K562 (cell line): ENCODE measurements around the gene CYSRT1. TPM values are rescaled to one million over a fixed set of nuclear protein-coding genes. Genes with fewer than 3 reads are reported as not detected.
A peak's percentile ranks its signal among the peaks of the same experiment; 100 is the strongest.

Experiments used
- BCL6 ChIP-seq: fragments of 250-450 bp; sonication (Bioruptor Pico); IDR thresholded peaks from 2 replicates; pipeline ENCODE4 v1.4.0; 2020
- CBFA2T2 ChIP-seq: fragments of 450-650 bp; conservative IDR thresholded peaks from 2 replicates; pipeline ENCODE4 v1.6.1; 2017; ENCODE audit warnings: mild to moderate bottlenecking
- CXXC5 ChIP-seq: fragments of 250-450 bp; sonication (Bioruptor Pico); IDR thresholded peaks from 2 replicates; pipeline ENCODE4 v1.8.0; 2022; ENCODE audit warnings: inconsistent platforms, mild to moderate bottlenecking, moderate library complexity
- ELF2 ChIP-seq: fragments of 250-450 bp; sonication (Bioruptor Pico); IDR thresholded peaks from 2 replicates; pipeline ENCODE4 v1.5.0; 2021; ENCODE audit warnings: mild to moderate bottlenecking
- GATAD2B ChIP-seq: fragments of 450-650 bp; IDR thresholded peaks from 2 replicates; pipeline ENCODE4 v1.6.1; 2017; ENCODE audit warnings: mild to moderate bottlenecking, borderline replicate concordance
- HCFC1 ChIP-seq: IDR thresholded peaks from 2 replicates; pipeline ENCODE4 v1.6.1; 2012; ENCODE audit warnings: low read depth, low read length, improper control_type of control experiment
- HDGF ChIP-seq: fragments of 450-650 bp; IDR thresholded peaks from 2 replicates; pipeline ENCODE4 v1.6.1; 2016
- MCM7 ChIP-seq, 2 experiments: fragments of 450-650 bp; IDR thresholded peaks; 2 replicates each; pipeline ENCODE4 v1.6.1; 2016 to 2018
- NFYB ChIP-seq: IDR thresholded peaks from 2 replicates; pipeline ENCODE4 v1.6.1; 2011; ENCODE audit warnings: mild to moderate bottlenecking, moderate library complexity; ENCODE audit not compliant: insufficient read length; ENCODE audit errors: extremely low read depth
- POLR2H ChIP-seq: IDR thresholded peaks from 2 replicates; pipeline ENCODE4 v1.6.1; 2016; ENCODE audit warnings: missing genetic modification characterization, low read depth, mild to moderate bottlenecking, control low read depth, missing compliant biosample characterization, moderate library complexity
- SRSF3 ChIP-seq: fragments of 200-400 bp; formaldehyde crosslinking; IDR thresholded peaks from 2 replicates; pipeline ENCODE4 v1.6.1; 2016; ENCODE audit warnings: mild to moderate bottlenecking, low read length, moderate library complexity; ENCODE audit not compliant: insufficient read depth
- SRSF9 ChIP-seq: fragments of 200-400 bp; formaldehyde crosslinking; IDR thresholded peaks from 2 replicates; pipeline ENCODE4 v1.6.1; 2017; ENCODE audit warnings: low read depth, low read length, borderline replicate concordance
- THRB ChIP-seq: fragments of 450-650 bp; formaldehyde crosslinking; conservative IDR thresholded peaks from 2 replicates; pipeline ENCODE4 v1.4.0; 2022; ENCODE audit warnings: mild to moderate bottlenecking, missing genetic modification characterization
- XRCC5 ChIP-seq: fragments of 200-400 bp; formaldehyde crosslinking; IDR thresholded peaks from 2 replicates; pipeline ENCODE4 v1.6.1; 2017; ENCODE audit warnings: low read depth, mild to moderate bottlenecking, low read length
- ZBTB7A ChIP-seq: IDR thresholded peaks from 2 replicates; pipeline ENCODE4 v1.6.1; 2011; ENCODE audit warnings: low read depth, mild to moderate bottlenecking, low read length, moderate library complexity, borderline replicate concordance; ENCODE audit not compliant: control insufficient read depth
- ZKSCAN3 ChIP-seq: fragments of 250-450 bp; sonication (Bioruptor Pico); IDR thresholded peaks from 2 replicates; pipeline ENCODE4 v1.4.0; 2020
- ZNF324 ChIP-seq: fragments of 250-450 bp; sonication (Bioruptor Pico); IDR thresholded peaks from 2 replicates; pipeline ENCODE4 v1.4.0; 2020; ENCODE audit warnings: mild to moderate bottlenecking
- ZNF511 ChIP-seq: sonication (generic); formaldehyde crosslinking; IDR thresholded peaks from 2 replicates; pipeline ENCODE4 v1.8.0; 2022; ENCODE audit warnings: mild to moderate bottlenecking, missing genetic modification reagents
- polyA plus RNA-seq, 8 experiments: library from polyadenylated mRNA; depleted of rRNA in 4 of 8; stranded (reverse) in 5 of 8; unstranded in 3 of 8; fragments of >200 nt; fragmentation: Nextera tagmentation in 2 of 8; fragmentation: Illumina TruSeq in 1 of 8; extraction: Ambion mirVana in 2 of 8; extraction: Trizol in 1 of 8; gene quantifications; 2 replicates each; pipeline versions ENCODE4 v1.2.1 to v1.2.3, GENCODE V29; 2011 to 2014; ENCODE audit warnings: inconsistent platforms in 1 of 8, missing spikeins in 1 of 8
- total RNA-seq, 7 experiments: library from RNA; depleted of rRNA in 6 of 7; stranded (reverse); fragments of >200 nt in 6 of 7; fragmentation: Illumina TruSeq in 2 of 7; extraction: Trizol in 2 of 7; gene quantifications; 2 replicates each; pipeline versions ENCODE4 v1.2.1 to v1.2.3, GENCODE V29; 2011 to 2021; ENCODE audit warnings: low replicate concordance in 1 of 7
- TF ChIP-seq, protein P1 (sequence below): fragments of 450-650 bp; formaldehyde crosslinking; IDR thresholded peaks from 2 replicates; pipeline ENCODE4 v1.4.0; 2022; ENCODE audit warnings: missing genetic modification characterization
- TF ChIP-seq, protein P2 (sequence below): fragments of 450-650 bp; IDR thresholded peaks from 2 replicates; pipeline ENCODE4 v1.7.1; 2018; ENCODE audit warnings: mild to moderate bottlenecking, low read depth; ENCODE audit not compliant: partially characterized antibody
- TF ChIP-seq, protein P3 (sequence below), 2 experiments: IDR thresholded peaks; 2 replicates each; pipeline ENCODE4 v1.6.1; 2011; ENCODE audit warnings: borderline replicate concordance in 1 of 2, control low read depth in 1 of 2, low read depth in 1 of 2, low read length in 1 of 2, mild to moderate bottlenecking in 1 of 2, mixed read lengths in 1 of 2, moderate library complexity in 1 of 2; ENCODE audit not compliant: insufficient read depth in 1 of 2, insufficient read length in 1 of 2, poor library complexity in 1 of 2, severe bottlenecking in 1 of 2; ENCODE audit errors: extremely low read depth in 1 of 2

Gene CYSRT1
- total and polyA plus RNA-seq, 9 of the 15 experiments (the other 6 are each of a cell fraction or from before 2014, with no cell fraction given) = 0.04 to 1.4 (median 0.42) TPM; not detected in 3

- TF ChIP-seq SRSF3 = no peak
- TF ChIP-seq ZNF511 (CRISPR knock-in tag) = 0 out of 2 replicates have a peak, but pooled peaks have one; percentile 42
- no peak for TF ChIP-seq THRB (CRISPR knock-in tag)
- TF ChIP-seq HDGF = peak; percentile 92; the same call in 1 of the 2 replicates
- TF ChIP-seq, protein P1, sequence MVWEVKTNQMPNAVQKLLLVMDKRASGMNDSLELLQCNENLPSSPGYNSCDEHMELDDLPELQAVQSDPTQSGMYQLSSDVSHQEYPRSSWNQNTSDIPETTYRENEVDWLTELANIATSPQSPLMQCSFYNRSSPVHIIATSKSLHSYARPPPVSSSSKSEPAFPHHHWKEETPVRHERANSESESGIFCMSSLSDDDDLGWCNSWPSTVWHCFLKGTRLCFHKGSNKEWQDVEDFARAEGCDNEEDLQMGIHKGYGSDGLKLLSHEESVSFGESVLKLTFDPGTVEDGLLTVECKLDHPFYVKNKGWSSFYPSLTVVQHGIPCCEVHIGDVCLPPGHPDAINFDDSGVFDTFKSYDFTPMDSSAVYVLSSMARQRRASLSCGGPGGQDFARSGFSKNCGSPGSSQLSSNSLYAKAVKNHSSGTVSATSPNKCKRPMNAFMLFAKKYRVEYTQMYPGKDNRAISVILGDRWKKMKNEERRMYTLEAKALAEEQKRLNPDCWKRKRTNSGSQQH = no peak; the same call in 1 of the 2 replicates
- no peak for TF ChIP-seq MCM7 (IDR thresholded peaks at IDR 0.05)
- no peak for TF ChIP-seq ZKSCAN3 (CRISPR knock-in tag)
- no peak for TF ChIP-seq BCL6
- TF ChIP-seq CXXC5 (CRISPR knock-in tag) = peak; percentile 94
- TF ChIP-seq POLR2H (tag) = peak; percentile 63
- no peak for TF ChIP-seq CBFA2T2
- no peak for TF ChIP-seq NFYB
- TF ChIP-seq HCFC1 = peak; percentile 97
- peak; percentile 88 for TF ChIP-seq ELF2 (CRISPR knock-in tag)
- TF ChIP-seq ZBTB7A = peak; percentile 74; the same call in 1 of the 2 replicates
- no peak for TF ChIP-seq ZNF324 (CRISPR knock-in tag)
- TF ChIP-seq, protein P2, sequence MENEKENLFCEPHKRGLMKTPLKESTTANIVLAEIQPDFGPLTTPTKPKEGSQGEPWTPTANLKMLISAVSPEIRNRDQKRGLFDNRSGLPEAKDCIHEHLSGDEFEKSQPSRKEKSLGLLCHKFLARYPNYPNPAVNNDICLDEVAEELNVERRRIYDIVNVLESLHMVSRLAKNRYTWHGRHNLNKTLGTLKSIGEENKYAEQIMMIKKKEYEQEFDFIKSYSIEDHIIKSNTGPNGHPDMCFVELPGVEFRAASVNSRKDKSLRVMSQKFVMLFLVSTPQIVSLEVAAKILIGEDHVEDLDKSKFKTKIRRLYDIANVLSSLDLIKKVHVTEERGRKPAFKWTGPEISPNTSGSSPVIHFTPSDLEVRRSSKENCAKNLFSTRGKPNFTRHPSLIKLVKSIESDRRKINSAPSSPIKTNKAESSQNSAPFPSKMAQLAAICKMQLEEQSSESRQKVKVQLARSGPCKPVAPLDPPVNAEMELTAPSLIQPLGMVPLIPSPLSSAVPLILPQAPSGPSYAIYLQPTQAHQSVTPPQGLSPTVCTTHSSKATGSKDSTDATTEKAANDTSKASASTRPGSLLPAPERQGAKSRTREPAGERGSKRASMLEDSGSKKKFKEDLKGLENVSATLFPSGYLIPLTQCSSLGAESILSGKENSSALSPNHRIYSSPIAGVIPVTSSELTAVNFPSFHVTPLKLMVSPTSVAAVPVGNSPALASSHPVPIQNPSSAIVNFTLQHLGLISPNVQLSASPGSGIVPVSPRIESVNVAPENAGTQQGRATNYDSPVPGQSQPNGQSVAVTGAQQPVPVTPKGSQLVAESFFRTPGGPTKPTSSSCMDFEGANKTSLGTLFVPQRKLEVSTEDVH = peak; percentile 96
- TF ChIP-seq XRCC5 = peak; percentile 55; the same call in 1 of the 2 replicates
- TF ChIP-seq GATAD2B = no peak; the same call in 1 of the 2 replicates
- TF ChIP-seq, protein P3, sequence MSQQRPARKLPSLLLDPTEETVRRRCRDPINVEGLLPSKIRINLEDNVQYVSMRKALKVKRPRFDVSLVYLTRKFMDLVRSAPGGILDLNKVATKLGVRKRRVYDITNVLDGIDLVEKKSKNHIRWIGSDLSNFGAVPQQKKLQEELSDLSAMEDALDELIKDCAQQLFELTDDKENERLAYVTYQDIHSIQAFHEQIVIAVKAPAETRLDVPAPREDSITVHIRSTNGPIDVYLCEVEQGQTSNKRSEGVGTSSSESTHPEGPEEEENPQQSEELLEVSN (IDR thresholded peaks at IDR 0.05; ENCODE audit: borderline replicate concordance in 1 of 2, extremely low read depth in 1 of 2, insufficient read depth in 1 of 2, insufficient read length in 1 of 2, low read depth in 1 of 2, low read length in 1 of 2, poor library complexity in 1 of 2, severe bottlenecking in 1 of 2) = peak in 1 of 2 experiments; percentile 16
- no peak for TF ChIP-seq SRSF9
These were observed 36.3 kb upstream of the CYSRT1 start, which contains the start of the genes ANAPC2 and SSNA1 (continued) for GRCh38 chr9:137188490-137189296.
